Parietal lobe (tissue), 1 donor: Measurements from ENCODE around the gene NDUFA9. TPM values are rescaled to one million over a fixed set of nuclear protein-coding genes. Genes with fewer than 3 reads are reported as not detected.

Experiments used
- total RNA-seq: library from RNA; depleted of rRNA; stranded (reverse); fragments of >200 nt; gene quantifications from one replicate; pipeline ENCODE4 v1.2.3, GENCODE V29; 2014

Gene NDUFA9
- total RNA-seq = 68.5 TPM

GRCh38 chr12:4648501-4649357 lies at the start of gene NDUFA9, which contains the start of gene AKAP3:
TSS of gene NDUFA9 (plus strand) at chr12:4649114. CDS start at chr12:4649127, 13 bp downstream.
TSS of gene AKAP3 (minus strand) at chr12:4649051. CDS start at chr12:4638196, 10,855 bp downstream.

Other genes starting within 250 kb of the NDUFA9 start
- not detected for gene FGF6, start 203.3 kb upstream of the NDUFA9 start, total RNA-seq
- gene RAD51AP1, start 110.2 kb upstream of the NDUFA9 start, total RNA-seq = 11.6 TPM
- gene DYRK4, start 86.9 kb upstream of the NDUFA9 start, total RNA-seq = 15.0 TPM
- gene AKAP3, start 63 bp upstream of the NDUFA9 start, total RNA-seq = 2.5 TPM
- gene GALNT8, start 71.3 kb downstream of the NDUFA9 start, total RNA-seq = 63.5 TPM